A673 (cell line): ENCODE measurements around the gene SUCLG2.

Experiments used
- EZH2 ChIP-seq: fragments of 200-600 bp; sonication (generic); IDR thresholded peaks from 2 replicates; pipeline ENCODE4 v1.6.1; 2017; ENCODE audit warnings: borderline replicate concordance, low read depth, mild to moderate bottlenecking, mixed read lengths, antibody characterized with exemption, low read length; ENCODE audit not compliant: poor library complexity, severe bottlenecking
- TF ChIP-seq, protein P1 (sequence below): fragments of 300-800, 200-600 bp; sonication (generic); conservative IDR thresholded peaks from 2 replicates; pipeline ENCODE4 v1.5.1; 2017; ENCODE audit warnings: low read depth, mild to moderate bottlenecking, antibody characterized with exemption, low read length, moderate library complexity, mixed read lengths

- TF ChIP-seq EZH2: no peak
- TF ChIP-seq, protein P1, sequence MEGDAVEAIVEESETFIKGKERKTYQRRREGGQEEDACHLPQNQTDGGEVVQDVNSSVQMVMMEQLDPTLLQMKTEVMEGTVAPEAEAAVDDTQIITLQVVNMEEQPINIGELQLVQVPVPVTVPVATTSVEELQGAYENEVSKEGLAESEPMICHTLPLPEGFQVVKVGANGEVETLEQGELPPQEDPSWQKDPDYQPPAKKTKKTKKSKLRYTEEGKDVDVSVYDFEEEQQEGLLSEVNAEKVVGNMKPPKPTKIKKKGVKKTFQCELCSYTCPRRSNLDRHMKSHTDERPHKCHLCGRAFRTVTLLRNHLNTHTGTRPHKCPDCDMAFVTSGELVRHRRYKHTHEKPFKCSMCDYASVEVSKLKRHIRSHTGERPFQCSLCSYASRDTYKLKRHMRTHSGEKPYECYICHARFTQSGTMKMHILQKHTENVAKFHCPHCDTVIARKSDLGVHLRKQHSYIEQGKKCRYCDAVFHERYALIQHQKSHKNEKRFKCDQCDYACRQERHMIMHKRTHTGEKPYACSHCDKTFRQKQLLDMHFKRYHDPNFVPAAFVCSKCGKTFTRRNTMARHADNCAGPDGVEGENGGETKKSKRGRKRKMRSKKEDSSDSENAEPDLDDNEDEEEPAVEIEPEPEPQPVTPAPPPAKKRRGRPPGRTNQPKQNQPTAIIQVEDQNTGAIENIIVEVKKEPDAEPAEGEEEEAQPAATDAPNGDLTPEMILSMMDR: no peak
These were observed 164.6 kb downstream of the SUCLG2 start for GRCh38 chr3:67489816-67490215.
